WTC11 (cell line): ENCODE data around the gene UAP1L1. TPM values are rescaled to one million over a fixed set of nuclear protein-coding genes. Genes with fewer than 3 reads are reported as not detected.

Experiments
- ATAC-seq: fragments of 200-7000 bp; cut with Tn5 transposase; 2 replicates; pipeline ENCODE4 v1.10.0; 2021; ENCODE audit warnings: mild to moderate bottlenecking, moderate library complexity
- CTCF ChIA-PET: fragments of 300-600 bp; sonication (Branson Sonifier 250); formaldehyde crosslinking; loops from one replicate; lab custom pipeline; 2021; ENCODE audit warnings: antibody characterized with exemption; lab: Charles Lee
- POLR2A ChIA-PET: fragments of 350-600 bp; sonication (Branson Sonifier 250); formaldehyde crosslinking; loops from one replicate; lab custom pipeline; 2021; ENCODE audit warnings: antibody characterized with exemption; lab: Charles Lee
- DNase-seq: peaks from one replicate; pipeline ENCODE4 v3.0.0; 2021; ENCODE audit warnings: low spot score
- H3K27ac Mint-ChIP-seq: 2 replicates; pipeline ENCODE4 v1.8.0; 2021; ENCODE audit warnings: mixed read lengths
- H3K27me3 Mint-ChIP-seq: 2 replicates; pipeline ENCODE4 v1.8.0; 2021; ENCODE audit warnings: low read depth, mild to moderate bottlenecking, moderate library complexity, mixed read lengths
- H3K36me3 Mint-ChIP-seq: 2 replicates; pipeline ENCODE4 v1.8.0; 2021; ENCODE audit warnings: mixed read lengths
- H3K4me1 Mint-ChIP-seq: 2 replicates; pipeline ENCODE4 v1.8.0; 2022; ENCODE audit warnings: mixed read lengths
- H3K4me3 Mint-ChIP-seq: 2 replicates; pipeline ENCODE4 v1.8.0; 2021; ENCODE audit warnings: mild to moderate bottlenecking, moderate library complexity, mixed read lengths
- H3K9me3 Mint-ChIP-seq: 2 replicates; pipeline ENCODE4 v1.8.0; 2021; ENCODE audit warnings: mixed read lengths
- ARID4B ChIP-seq: sonication (generic); formaldehyde crosslinking; IDR thresholded peaks from 2 replicates; pipeline ENCODE4 v1.8.0; 2023; ENCODE audit warnings: missing genetic modification reagents, mild to moderate bottlenecking, borderline replicate concordance
- CBFB ChIP-seq: sonication (generic); formaldehyde crosslinking; IDR thresholded peaks from 2 replicates; pipeline ENCODE4 v1.8.1; 2022; ENCODE audit warnings: mild to moderate bottlenecking, low read depth, missing genetic modification reagents
- CTCF ChIP-seq: fragments of 200-600 bp; IDR thresholded peaks from 2 replicates; pipeline ENCODE4 v1.8.0; 2022; ENCODE audit warnings: antibody characterized with exemption
- E2F5 ChIP-seq: sonication (generic); formaldehyde crosslinking; IDR thresholded peaks from 2 replicates; pipeline ENCODE4 v1.8.1; 2022; ENCODE audit warnings: mild to moderate bottlenecking, moderate library complexity, missing genetic modification reagents
- FOXP4 ChIP-seq: sonication (generic); formaldehyde crosslinking; IDR thresholded peaks from 2 replicates; pipeline ENCODE4 v1.8.0; 2022; ENCODE audit warnings: mild to moderate bottlenecking, missing genetic modification reagents
- NFE2L1 ChIP-seq: sonication (generic); formaldehyde crosslinking; IDR thresholded peaks from 2 replicates; pipeline ENCODE4 v1.8.1; 2023; ENCODE audit warnings: missing genetic modification reagents
- NR1H2 ChIP-seq: sonication (generic); formaldehyde crosslinking; IDR thresholded peaks from 2 replicates; pipeline ENCODE4 v1.9.0; 2021; ENCODE audit warnings: mild to moderate bottlenecking, moderate library complexity, missing genetic modification reagents
- NR3C1 ChIP-seq: sonication (generic); formaldehyde crosslinking; conservative IDR thresholded peaks from 2 replicates; pipeline ENCODE4 v1.8.1; 2023; ENCODE audit warnings: low read depth, mild to moderate bottlenecking, missing genetic modification reagents
- RELA ChIP-seq: sonication (generic); formaldehyde crosslinking; IDR thresholded peaks from 2 replicates; pipeline ENCODE4 v1.8.1; 2022; ENCODE audit warnings: missing genetic modification reagents, mild to moderate bottlenecking, borderline replicate concordance
- TP53 ChIP-seq: sonication (generic); formaldehyde crosslinking; IDR thresholded peaks from 2 replicates; pipeline ENCODE4 v1.8.1; 2023; ENCODE audit warnings: mild to moderate bottlenecking, missing genetic modification reagents
- USF1 ChIP-seq: sonication (generic); formaldehyde crosslinking; IDR thresholded peaks from 2 replicates; pipeline ENCODE4 v1.8.0; 2022; ENCODE audit warnings: mild to moderate bottlenecking, missing genetic modification reagents
- ZMAT4 ChIP-seq: fragments of 250-450 bp; sonication (Bioruptor Pico); IDR thresholded peaks from 2 replicates; pipeline ENCODE4 v1.9.0; 2021; ENCODE audit warnings: mild to moderate bottlenecking
- ZNF317 ChIP-seq: sonication (generic); formaldehyde crosslinking; IDR thresholded peaks from 2 replicates; pipeline ENCODE4 v1.8.1; 2023; ENCODE audit warnings: low read depth, mild to moderate bottlenecking, moderate library complexity, missing genetic modification reagents, borderline replicate concordance
- ZNF671 ChIP-seq: fragments of 250-450 bp; sonication (Bioruptor Pico); IDR thresholded peaks from 2 replicates; pipeline ENCODE4 v1.8.0; 2021; ENCODE audit warnings: mild to moderate bottlenecking
- total RNA-seq: library from RNA; stranded (reverse); gene quantifications from 3 replicates; pipeline ENCODE4 v1.2.3, GENCODE V29; 2021

The UAP1L1 gene
- total RNA-seq, 1 experiment from 2014 or later: 17.7 TPM

- H3K9me3 Mint-ChIP-seq: peaks cover 4% of the 10 kb centered on the region
- no peak; the same call in 1 of the 2 replicates for ATAC-seq
Observed at GRCh38 chr9:137114220-137114612, 36.9 kb downstream of the UAP1L1 start.

More at GRCh38 chr9:137114220-137114612, 36.9 kb downstream of the UAP1L1 start:
- Mint-ChIP-seq H3K4me3 (0 out of 2 replicates have a peak overlapping the region, but pooled peaks have one; percentile 29), H3K36me3 (no peaks in the 10 kb centered on the region), H3K27ac (no peak overlapping the region), H3K4me1 (no peaks in the 10 kb centered on the region), H3K27me3 (peaks cover 29% of the 10 kb centered on the region)
- ChIA-PET POLR2A (interaction anchor here (0.5 to 1.4 kb wide), 3 partner anchors 44 to 122 kb away, joined by 3 to 5 read pairs (median 4); partner anchors contain the start of gene SAPCD2), CTCF (interaction anchor here (0.5 to 2.0 kb wide), 10 partner anchors 15 to 124 kb away, joined by 3 to 12 read pairs (median 7); partner anchors contain the start of genes NPDC1 and RNF224)
- DNase-seq: no peak
- no peak for TF ChIP-seq ZNF671 (CRISPR knock-in tag)
- TF ChIP-seq NFE2L1 (CRISPR knock-in tag): no peak
- no peak for TF ChIP-seq USF1 (CRISPR knock-in tag)
- TF ChIP-seq ZMAT4 (CRISPR knock-in tag): no peak
- no peak for TF ChIP-seq FOXP4 (CRISPR knock-in tag)
- no peak for TF ChIP-seq ZNF317 (CRISPR knock-in tag)
- no peak for TF ChIP-seq E2F5
- no peak for TF ChIP-seq CTCF
- no peak for TF ChIP-seq NR3C1 (CRISPR knock-in tag)
- TF ChIP-seq RELA (CRISPR knock-in tag): no peak
- TF ChIP-seq CBFB (CRISPR knock-in tag): no peak
- no peak for TF ChIP-seq NR1H2 (CRISPR knock-in tag)
- no peak for TF ChIP-seq ARID4B
- no peak for TF ChIP-seq TP53
